ENCODE results near the gene SCN4A.
"Not testable (repeated sequence)": the region's sequence is repeated elsewhere in the genome, so short reads cannot be mapped to it uniquely, and the experiment has no call there.

Gene SCN4A

GRCh38 chr17:63984651-63985386 is 12.1 kb upstream of the SCN4A start:
- DNase-seq (ENCODE audit: low spot score): peak; percentile 29

DNA sequence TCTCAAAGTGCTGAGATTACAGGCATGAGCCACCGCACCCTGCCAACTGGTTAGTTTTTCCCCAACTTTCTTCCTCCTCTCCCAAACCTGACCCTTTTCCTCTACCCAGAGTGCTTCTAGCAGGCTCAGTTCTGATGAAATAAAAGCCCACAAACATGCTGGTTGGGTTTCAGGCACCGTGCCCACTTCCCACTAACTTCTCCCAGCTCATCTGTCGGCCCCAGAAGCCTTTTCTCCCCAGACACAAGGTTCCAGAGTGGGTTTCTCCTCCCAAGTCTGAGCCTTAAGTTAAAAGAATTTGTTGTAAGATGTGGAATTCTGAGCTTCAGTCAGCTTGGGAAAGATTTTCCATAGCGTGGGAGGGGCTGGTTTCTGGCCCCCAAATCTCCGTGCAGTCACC is 11.5 kb upstream of the SCN4A start:
- DNase-seq (ENCODE audit: low spot score): no peak

DNA sequence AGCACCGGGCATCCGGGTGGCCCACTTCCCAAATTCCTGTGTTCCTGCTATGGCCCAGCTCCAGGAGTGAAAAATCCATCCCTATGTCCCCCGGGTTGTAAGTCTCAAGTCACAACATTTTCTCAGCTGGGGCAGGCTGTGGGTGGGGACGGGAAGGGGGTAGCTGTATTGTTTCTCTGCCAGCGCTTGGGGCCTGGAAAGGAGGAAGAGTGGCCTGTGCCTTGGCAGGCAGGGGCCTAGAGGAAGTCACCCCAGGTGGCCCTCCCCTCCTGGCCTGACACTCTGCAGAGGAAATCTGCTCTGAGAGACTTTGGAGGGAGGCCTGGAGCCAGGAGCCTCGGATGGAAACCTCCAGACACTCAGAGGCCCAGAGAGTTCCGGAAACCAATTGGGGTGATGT is 10.6 kb upstream of the SCN4A start:
- DNase-seq (ENCODE audit: low spot score): no peak

- not testable (repeated sequence) for DNase-seq (ENCODE audit: low spot score)
Observed at GRCh38 chr17:63982641-63983040, 9.9 kb upstream of the SCN4A start.

GRCh38 chr17:63978272-63979200 is 5.8 kb upstream of the SCN4A start:
- DNase-seq (ENCODE audit: low spot score): no peak

- no peak for DNase-seq (ENCODE audit: low spot score)
Observed at GRCh38 chr17:63976702-63977101, 4.0 kb upstream of the SCN4A start.

- DNase-seq (ENCODE audit: low spot score): no peak
Observed at GRCh38 chr17:63975541-63976092, 2.9 kb upstream of the SCN4A start.

DNA sequence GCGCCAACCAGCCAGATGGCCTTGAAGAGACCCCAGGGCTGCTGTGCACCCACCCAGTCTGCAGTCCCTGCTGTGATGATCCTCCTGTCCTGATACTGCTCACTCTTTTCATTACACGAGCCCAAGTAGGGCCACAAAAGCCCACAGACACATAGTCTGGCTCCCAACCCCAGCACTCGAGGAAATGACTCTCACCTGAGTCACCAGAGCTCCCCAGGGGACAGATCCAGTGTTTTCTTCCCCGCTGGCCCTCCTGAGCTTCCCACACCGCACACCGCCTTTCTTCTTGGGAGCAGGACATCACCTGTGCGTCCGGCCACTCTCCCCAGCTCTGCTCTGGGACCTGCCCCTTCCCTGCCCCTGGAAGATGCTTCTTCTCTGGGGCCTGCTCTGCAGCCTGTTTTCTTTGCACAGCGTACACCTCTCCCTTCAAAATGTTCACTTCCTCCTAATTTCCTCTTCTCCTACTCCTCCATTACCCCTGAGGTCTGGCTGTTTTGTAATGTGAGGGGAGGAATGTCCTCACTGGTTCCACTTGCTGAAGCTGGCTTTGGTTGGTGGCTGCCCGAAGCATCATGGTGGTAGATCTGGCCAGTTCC is 2.0 kb upstream of the SCN4A start:
- peak; percentile 39 for DNase-seq (ENCODE audit: low spot score)

- peak; percentile 28 for DNase-seq (ENCODE audit: low spot score)
Observed at GRCh38 chr17:63973930-63974593, 1.3 kb upstream of the SCN4A start.

- no peak for DNase-seq (ENCODE audit: low spot score)
Observed at GRCh38 chr17:63973247-63973646, 529 bp upstream of the SCN4A start.

DNA sequence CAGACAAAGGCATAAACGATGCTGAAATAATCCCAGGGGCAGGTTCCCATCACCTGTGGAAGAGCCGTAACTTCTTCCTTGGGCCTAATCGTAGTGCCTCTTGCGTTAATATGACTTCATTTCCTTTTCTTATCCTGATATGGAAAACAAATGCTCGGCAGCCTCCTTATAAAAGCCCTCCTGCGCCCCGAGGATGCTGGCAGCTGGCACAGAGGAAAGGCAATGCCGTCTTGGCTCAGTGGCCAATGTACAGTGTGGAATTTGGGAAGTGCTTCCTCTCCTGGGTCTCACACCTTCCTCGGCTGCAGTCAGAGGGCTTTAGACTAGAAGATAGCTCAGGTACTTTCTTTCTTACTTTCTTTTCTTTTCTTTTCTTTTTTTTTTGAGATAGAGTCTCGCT is 3.4 kb downstream of the SCN4A start:
- DNase-seq (ENCODE audit: low spot score): no peak

GRCh38 chr17:63967953-63968352 is 4.8 kb downstream of the SCN4A start:
- DNase-seq (ENCODE audit: low spot score): no peak

- DNase-seq (ENCODE audit: low spot score): no peak
Observed at GRCh38 chr17:63966646-63967264, 6.0 kb downstream of the SCN4A start.

DNA sequence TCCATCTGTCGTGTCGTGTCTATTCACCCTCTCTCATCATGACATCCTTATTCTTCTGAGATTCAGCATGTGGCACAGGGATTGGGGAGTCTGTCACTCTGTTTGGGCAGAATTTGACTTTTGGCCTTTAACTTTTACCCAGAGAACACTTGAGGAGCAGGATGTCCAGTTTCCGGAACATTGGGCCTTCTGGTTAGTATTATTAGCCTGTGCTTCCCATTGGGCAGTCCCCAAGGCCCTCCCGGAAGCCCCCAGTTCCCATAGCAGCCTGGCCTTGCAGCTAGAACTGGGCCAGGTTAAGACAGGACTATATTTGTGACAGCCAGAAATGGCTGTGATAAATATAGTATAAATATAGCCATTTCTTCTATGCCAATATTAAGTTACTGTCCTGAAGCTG is 9.6 kb downstream of the SCN4A start:
- no peak for DNase-seq (ENCODE audit: low spot score)

GRCh38 chr17:63962298-63962744 is 10.4 kb downstream of the SCN4A start:
- no peak for DNase-seq (ENCODE audit: low spot score)

DNA sequence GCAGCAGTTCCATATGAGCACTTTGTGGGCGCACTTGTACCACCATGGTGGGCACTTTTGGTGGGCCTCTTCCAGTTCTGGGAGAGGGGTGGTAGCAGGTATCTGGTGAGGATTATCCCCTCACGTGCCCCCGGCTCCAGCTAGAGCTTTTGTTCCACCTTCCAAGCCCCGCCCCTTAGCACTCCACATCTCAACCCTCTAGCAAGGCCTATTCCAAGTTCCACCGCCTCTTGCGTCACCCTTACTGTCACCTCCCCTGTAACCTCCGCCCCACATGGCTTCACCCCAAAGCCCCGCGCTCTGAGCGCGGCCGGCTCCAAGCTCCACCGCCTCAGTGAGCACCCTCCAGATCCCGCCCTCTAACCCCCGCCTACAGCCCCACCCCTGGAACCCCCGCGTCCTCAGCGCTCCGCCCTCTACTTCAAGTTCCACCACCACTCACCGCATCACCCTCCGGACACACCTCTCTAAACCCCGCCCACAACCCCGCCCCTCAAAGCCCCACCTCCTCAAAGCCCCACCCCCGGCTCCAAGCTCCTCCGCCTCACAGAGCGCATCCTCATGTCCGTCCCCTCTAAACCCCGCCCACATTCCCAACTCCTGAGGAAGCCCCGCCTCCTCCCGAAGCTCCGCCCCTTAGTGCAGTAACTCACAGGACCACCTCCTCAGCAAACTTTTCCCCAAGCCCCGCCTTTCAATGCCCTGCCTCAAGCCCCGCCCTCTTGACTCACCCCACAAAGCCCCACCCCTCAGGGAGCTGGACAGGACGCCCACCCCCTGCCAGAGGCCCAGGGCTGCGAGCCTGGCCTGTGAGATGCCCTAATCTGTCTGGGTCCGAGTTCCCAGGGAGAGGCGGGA is 11.1 kb downstream of the SCN4A start:
- DNase-seq (ENCODE audit: low spot score): peak; percentile 42

GRCh38 chr17:63960430-63960829 is 12.3 kb downstream of the SCN4A start:
- DNase-seq (ENCODE audit: low spot score): no peak

DNA sequence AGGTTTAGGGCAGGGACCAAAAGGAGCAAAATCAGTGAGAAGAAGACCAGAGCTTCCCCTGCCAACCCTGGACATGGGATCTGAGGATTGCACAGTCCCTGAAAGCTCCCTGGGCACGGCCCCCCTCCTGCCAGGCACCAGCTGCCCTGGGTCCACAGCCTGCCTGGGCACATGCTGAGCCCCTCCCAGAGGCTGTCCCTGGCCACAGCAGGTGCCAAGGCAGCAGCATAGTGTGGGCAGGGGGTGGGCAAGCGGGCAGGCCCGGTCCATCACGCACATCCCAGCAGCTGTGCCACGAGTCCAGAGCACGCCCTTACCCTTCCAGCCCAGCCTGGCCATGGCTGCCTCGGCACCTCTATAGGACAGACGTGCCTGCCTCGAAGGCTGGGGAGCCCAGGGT is 12.7 kb downstream of the SCN4A start:
- no peak for DNase-seq (ENCODE audit: low spot score)

GRCh38 chr17:63956296-63956920 is 16.3 kb downstream of the SCN4A start:
- DNase-seq (ENCODE audit: low spot score): no peak

DNA sequence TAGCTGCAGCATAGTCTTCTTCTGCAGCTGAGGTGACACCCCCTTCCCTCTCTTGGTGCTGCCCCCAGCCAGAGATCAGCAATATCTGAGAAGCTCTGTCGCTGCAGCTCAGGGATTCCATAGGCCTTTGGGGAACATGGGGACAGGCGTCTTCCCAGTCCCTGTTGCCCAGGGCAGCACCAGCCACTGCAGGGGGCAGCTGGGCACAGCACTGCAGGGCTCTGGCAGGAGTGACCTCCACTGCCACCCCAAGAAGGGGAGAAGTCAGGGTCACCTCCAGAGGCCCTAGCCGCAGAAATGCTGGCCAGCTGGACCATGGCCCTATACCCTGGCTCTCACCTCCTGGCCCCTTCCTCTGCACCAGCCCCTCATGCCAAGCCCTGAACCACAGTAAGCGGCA is 16.9 kb downstream of the SCN4A start:
- no peak for DNase-seq (ENCODE audit: low spot score)
